ENCODE measurements around the gene NEURL1.
A peak's percentile ranks its signal among the peaks of the same experiment; 100 is the strongest.

NEURL1 gene

DNA sequence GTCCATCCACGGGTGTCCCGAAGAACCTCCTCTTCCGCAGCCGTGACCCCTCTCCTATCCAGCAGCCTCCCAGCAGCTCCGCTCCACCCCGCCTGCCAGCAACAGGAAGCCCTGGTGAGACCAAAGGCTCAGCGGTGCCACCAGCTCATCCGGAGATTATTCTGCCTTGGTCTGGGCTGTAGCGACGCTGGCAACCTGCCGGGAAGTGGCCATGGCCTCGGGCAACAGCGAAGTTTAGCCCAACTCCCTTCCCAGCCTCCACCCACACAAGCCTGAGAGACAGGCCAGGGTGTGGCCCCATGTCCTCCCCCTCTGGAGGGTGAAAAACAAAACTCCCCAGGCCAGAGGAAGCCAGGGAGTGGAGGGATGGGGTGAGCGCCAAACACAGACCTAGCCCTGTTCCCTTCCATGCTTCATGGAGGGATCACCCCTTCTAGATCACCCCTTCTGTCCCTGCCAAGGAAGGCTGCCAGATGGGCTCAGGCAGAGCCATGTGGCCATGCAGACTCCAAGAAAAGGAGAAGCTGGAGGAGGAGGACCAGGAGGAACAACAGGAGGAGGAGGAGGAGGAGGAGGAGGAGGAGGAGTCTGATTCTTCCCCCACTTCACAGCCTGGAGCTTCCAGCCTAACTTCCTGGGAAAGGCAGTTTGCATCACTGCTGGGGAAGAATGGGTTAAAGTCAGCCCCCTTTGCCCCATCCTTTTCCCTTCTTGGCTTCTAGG, 42.3 kb upstream of the NEURL1 start:
- Histone ChIP-seq H3K27me3 (ENCODE audit: insufficient read depth, low read length) (no peaks in the 10 kb centered on the region), H3K18ac (ENCODE audit: low read length) (no peak overlapping the region), H4K91ac (ENCODE audit: low read depth, low read length) (peak overlapping the region; percentile 36), H4K8ac (ENCODE audit: low read depth, low read length) (no peak overlapping the region), H3K27ac (ENCODE audit: low read depth, low read length) (no peak overlapping the region), H3K4me2 (ENCODE audit: low read length) (no peak overlapping the region), H3K36me3 (ENCODE audit: control insufficient read depth in 1 of 2, insufficient read depth in 2 of 2, low read length in 2 of 2) (peaks cover 13 to 23% of the 10 kb centered on the region in 2 experiments), H3K79me2 (ENCODE audit: control insufficient read depth, insufficient read depth, low read length, poor library complexity) (no peaks in the 10 kb centered on the region), H3K9me3 (ENCODE audit: insufficient read depth, low read depth, low read length) (no peaks in the 10 kb centered on the region), H2BK12ac (ENCODE audit: low read length) (no peak overlapping the region), H3K4me3 (ENCODE audit: low read depth, low read length) (no peak overlapping the region), H3K9ac (ENCODE audit: low read length) (no peak overlapping the region), H3K14ac (ENCODE audit: low read length) (no peak overlapping the region), H2AFZ (ENCODE audit: insufficient read depth, low read length, poor library complexity) (no peak overlapping the region), H4K12ac (ENCODE audit: low read depth, low read length) (no peak overlapping the region), H3K23ac (ENCODE audit: low read length) (no peak overlapping the region), H2BK5ac (ENCODE audit: low read depth, low read length, poor library complexity) (no peak overlapping the region), H3K4me1 (ENCODE audit: control insufficient read depth in 1 of 2, insufficient read depth in 2 of 2, low read length in 2 of 2) (peaks cover 10 to 11% of the 10 kb centered on the region in 2 experiments), H2BK120ac (ENCODE audit: insufficient read depth, low read length, poor library complexity) (no peak overlapping the region), H3K79me1 (ENCODE audit: low read length) (peaks cover 5% of the 10 kb centered on the region), H3K4ac (ENCODE audit: low read depth, low read length) (no peak overlapping the region), H2AK5ac (ENCODE audit: low read length) (no peak overlapping the region)
- no CpG with 5 or more reads among the region's 14 CpGs for WGBS (ENCODE audit: extremely low coverage, insufficient coverage, insufficient read length)
- DNase-seq = peak; percentile 68 to 73

DNA sequence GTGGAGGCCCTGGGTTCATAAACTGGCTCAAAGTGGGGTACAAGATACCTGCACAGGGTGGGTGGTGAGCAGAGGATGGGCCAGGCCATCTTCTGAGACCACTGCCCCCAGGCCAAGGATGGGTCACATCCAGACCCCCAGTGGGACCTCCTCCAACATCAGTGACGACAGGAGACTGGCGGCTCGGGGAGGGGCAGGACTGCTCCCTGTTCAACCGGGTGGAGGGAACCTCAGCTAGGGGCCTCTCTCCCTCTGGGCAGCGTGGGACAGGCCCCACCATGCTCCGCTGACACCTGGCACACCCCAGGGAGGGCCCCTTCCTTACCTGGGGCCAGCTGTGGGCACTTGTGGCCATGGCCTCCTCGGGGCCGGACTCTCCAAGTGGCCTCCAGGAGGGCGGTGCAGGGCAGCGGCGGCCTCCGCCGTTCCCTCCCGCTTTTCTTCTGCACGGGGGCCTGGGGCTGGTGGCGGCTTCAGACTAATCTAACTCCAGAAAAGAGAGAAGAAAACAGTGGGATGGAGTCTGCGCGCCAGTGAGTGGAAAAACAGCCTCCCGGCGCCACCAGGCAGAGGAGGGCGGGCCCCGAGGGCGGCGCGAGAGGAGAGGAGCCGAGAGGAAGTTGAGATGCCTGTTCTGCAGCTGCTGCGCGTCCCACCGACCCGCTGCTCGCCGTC, 41.5 kb upstream of the NEURL1 start, which contains the start of gene CALHM2:
TSS of gene CALHM2 (minus strand) at position 540 of the 675 bp plus-strand sequence. CDS start 2,429 bp downstream, outside the sequence.
- peak within 1 kb of the TSS; percentile 2 for H3K27ac ChIP-seq (ENCODE audit: low read depth, low read length)
- no CpG with 5 or more reads among the region's 32 CpGs for WGBS (ENCODE audit: extremely low coverage, insufficient coverage, insufficient read length)

DNA sequence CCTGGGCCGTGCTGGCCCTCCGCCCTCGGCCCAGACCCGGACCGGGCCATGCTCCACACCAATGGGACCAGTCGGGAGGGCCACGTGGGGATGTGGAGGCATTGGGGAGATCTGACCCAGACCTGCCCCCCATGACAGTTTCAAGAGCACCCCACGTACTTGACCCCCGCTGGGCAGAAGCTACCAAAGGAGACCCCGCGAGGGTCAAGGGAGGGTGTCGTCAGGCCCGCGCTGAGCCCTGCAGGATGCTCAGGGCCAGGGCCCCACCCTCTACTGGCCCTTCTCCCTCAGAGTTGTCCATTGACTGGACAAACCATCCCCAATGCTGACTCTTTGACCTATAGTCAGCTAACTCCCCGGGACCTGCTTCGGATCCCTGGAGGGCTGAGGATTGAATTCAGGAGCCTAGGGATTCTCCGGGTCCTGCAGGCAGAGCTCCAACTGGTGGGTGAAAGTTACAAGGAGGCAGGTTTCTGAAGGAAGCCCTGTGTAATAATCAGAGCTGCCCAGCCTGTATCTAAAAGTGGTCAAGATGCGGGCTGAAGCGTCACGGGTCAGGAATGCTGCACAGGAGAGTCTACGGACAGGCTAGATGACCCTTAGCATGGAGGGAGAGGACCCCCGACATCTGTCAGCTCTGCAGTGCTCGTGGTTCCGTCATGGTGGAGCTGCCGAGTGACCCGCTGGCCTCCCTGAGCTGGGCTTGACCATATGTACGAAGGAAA, 40.8 kb upstream of the NEURL1 start:
- Histone ChIP-seq H3K4me1 (ENCODE audit: control insufficient read depth in 1 of 2, insufficient read depth in 2 of 2, low read length in 2 of 2) (peaks cover 10 to 11% of the 10 kb centered on the region in 2 experiments), H2BK5ac (ENCODE audit: low read depth, low read length, poor library complexity) (no peak overlapping the region), H2BK120ac (ENCODE audit: insufficient read depth, low read length, poor library complexity) (no peak overlapping the region), H3K27me3 (ENCODE audit: insufficient read depth, low read length) (no peaks in the 10 kb centered on the region), H3K36me3 (ENCODE audit: control insufficient read depth in 1 of 2, insufficient read depth in 2 of 2, low read length in 2 of 2) (peaks cover 2 to 9% of the 10 kb centered on the region in 2 experiments), H3K27ac (ENCODE audit: low read depth, low read length) (no peak overlapping the region), H2AFZ (ENCODE audit: insufficient read depth, low read length, poor library complexity) (no peak overlapping the region), H2BK12ac (ENCODE audit: low read length) (no peak overlapping the region), H4K91ac (ENCODE audit: low read depth, low read length) (peak overlapping the region; percentile 12), H3K23ac (ENCODE audit: low read length) (no peak overlapping the region), H3K14ac (ENCODE audit: low read length) (no peak overlapping the region), H3K79me1 (ENCODE audit: low read length) (peaks cover 5% of the 10 kb centered on the region), H3K9me3 (ENCODE audit: insufficient read depth, low read depth, low read length) (no peaks in the 10 kb centered on the region), H2AK5ac (ENCODE audit: low read length) (no peak overlapping the region), H3K4me3 (ENCODE audit: low read depth, low read length) (peak overlapping the region; percentile 59), H4K8ac (ENCODE audit: low read depth, low read length) (peak overlapping the region; percentile 25), H3K9ac (ENCODE audit: low read length) (no peak overlapping the region), H3K18ac (ENCODE audit: low read length) (no peak overlapping the region), H3K4me2 (ENCODE audit: low read length) (peak overlapping the region; percentile 67), H4K12ac (ENCODE audit: low read depth, low read length) (no peak overlapping the region), H3K79me2 (ENCODE audit: control insufficient read depth, insufficient read depth, low read length, poor library complexity) (no peaks in the 10 kb centered on the region), H3K4ac (ENCODE audit: low read depth, low read length) (no peak overlapping the region)
- WGBS (ENCODE audit: extremely low coverage, insufficient coverage, insufficient read length) = no CpG with 5 or more reads among the region's 27 CpGs
- peak; percentile 95 to 97 for DNase-seq

More for the DNA sequence above, 41.5 kb upstream of the NEURL1 start, which contains the start of gene CALHM2:
- Histone ChIP-seq H3K14ac (ENCODE audit: low read length) (peak within 1 kb of the TSS; percentile 19), H3K4ac (ENCODE audit: low read depth, low read length) (no peak within 1 kb of the TSS), H2BK120ac (ENCODE audit: insufficient read depth, low read length, poor library complexity) (peak within 1 kb of the TSS; percentile 18), H3K9ac (ENCODE audit: low read length) (no peak within 1 kb of the TSS), H4K91ac (ENCODE audit: low read depth, low read length) (peak within 1 kb of the TSS; percentile 36), H3K4me3 (ENCODE audit: low read depth, low read length) (peak within 1 kb of the TSS; percentile 59), H3K9me3 (ENCODE audit: insufficient read depth, low read depth, low read length) (no peaks in the 10 kb centered on the region), H3K36me3 (ENCODE audit: control insufficient read depth in 1 of 2, insufficient read depth in 2 of 2, low read length in 2 of 2) (peaks cover 8 to 16% of the 10 kb centered on the region in 2 experiments), H4K12ac (ENCODE audit: low read depth, low read length) (peak within 1 kb of the TSS; percentile 58), H2AFZ (ENCODE audit: insufficient read depth, low read length, poor library complexity) (peak within 1 kb of the TSS; percentile 43), H3K18ac (ENCODE audit: low read length) (no peak within 1 kb of the TSS), H3K4me1 (ENCODE audit: control insufficient read depth in 1 of 2, insufficient read depth in 2 of 2, low read length in 2 of 2) (peaks cover 10 to 11% of the 10 kb centered on the region in 2 experiments), H2BK5ac (ENCODE audit: low read depth, low read length, poor library complexity) (no peak within 1 kb of the TSS), H3K79me2 (ENCODE audit: control insufficient read depth, insufficient read depth, low read length, poor library complexity) (no peaks in the 10 kb centered on the region), H3K27me3 (ENCODE audit: insufficient read depth, low read length) (no peaks in the 10 kb centered on the region), H2BK12ac (ENCODE audit: low read length) (no peak within 1 kb of the TSS), H4K8ac (ENCODE audit: low read depth, low read length) (peak within 1 kb of the TSS; percentile 41), H2AK5ac (ENCODE audit: low read length) (peak within 1 kb of the TSS; percentile 28), H3K79me1 (ENCODE audit: low read length) (peaks cover 5% of the 10 kb centered on the region), H3K4me2 (ENCODE audit: low read length) (peak within 1 kb of the TSS; percentile 67), H3K23ac (ENCODE audit: low read length) (no peak within 1 kb of the TSS)
- DNase-seq = peak; percentile 88

DNA sequence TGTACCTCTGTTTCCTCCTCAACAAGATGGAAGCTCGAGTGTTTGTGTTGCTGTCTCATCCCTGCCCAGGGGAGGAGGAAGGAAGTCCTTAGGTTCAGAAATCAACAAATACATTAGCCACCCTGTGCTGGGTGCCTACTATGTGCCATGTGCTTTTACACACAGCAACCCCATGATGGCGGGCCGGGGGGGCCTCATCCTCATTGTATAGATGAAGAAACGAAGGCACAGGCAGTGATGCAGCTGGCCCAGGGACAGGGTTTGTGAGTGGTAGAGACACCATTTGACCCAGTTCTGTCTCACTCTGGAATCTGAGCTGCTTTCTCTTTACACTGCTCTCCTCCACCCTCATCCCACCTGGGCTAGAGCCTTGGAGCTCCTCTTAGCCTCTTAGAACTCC, 39.5 kb upstream of the NEURL1 start:
- Histone ChIP-seq H4K8ac (ENCODE audit: low read depth, low read length) (no peak overlapping the region), H4K12ac (ENCODE audit: low read depth, low read length) (no peak overlapping the region), H3K9ac (ENCODE audit: low read length) (no peak overlapping the region), H2BK12ac (ENCODE audit: low read length) (no peak overlapping the region), H2BK5ac (ENCODE audit: low read depth, low read length, poor library complexity) (no peak overlapping the region), H2BK120ac (ENCODE audit: insufficient read depth, low read length, poor library complexity) (no peak overlapping the region), H3K27ac (ENCODE audit: low read depth, low read length) (no peak overlapping the region), H3K4me1 (ENCODE audit: control insufficient read depth in 1 of 2, insufficient read depth in 2 of 2, low read length in 2 of 2) (peaks cover 10 to 11% of the 10 kb centered on the region in 2 experiments), H3K79me2 (ENCODE audit: control insufficient read depth, insufficient read depth, low read length, poor library complexity) (no peaks in the 10 kb centered on the region), H3K36me3 (ENCODE audit: control insufficient read depth in 1 of 2, insufficient read depth in 2 of 2, low read length in 2 of 2) (peaks cover 0 to 7% of the 10 kb centered on the region in 2 experiments), H3K79me1 (ENCODE audit: low read length) (peaks cover 5% of the 10 kb centered on the region), H3K18ac (ENCODE audit: low read length) (no peak overlapping the region), H2AFZ (ENCODE audit: insufficient read depth, low read length, poor library complexity) (no peak overlapping the region), H3K4me2 (ENCODE audit: low read length) (no peak overlapping the region), H4K91ac (ENCODE audit: low read depth, low read length) (no peak overlapping the region), H3K4ac (ENCODE audit: low read depth, low read length) (no peak overlapping the region), H3K27me3 (ENCODE audit: insufficient read depth, low read length) (no peaks in the 10 kb centered on the region), H2AK5ac (ENCODE audit: low read length) (no peak overlapping the region), H3K23ac (ENCODE audit: low read length) (no peak overlapping the region), H3K4me3 (ENCODE audit: low read depth, low read length) (no peak overlapping the region), H3K14ac (ENCODE audit: low read length) (no peak overlapping the region), H3K9me3 (ENCODE audit: insufficient read depth, low read depth, low read length) (no peaks in the 10 kb centered on the region)
- peak; percentile 38 to 48 for DNase-seq
- WGBS (ENCODE audit: extremely low coverage, insufficient coverage, insufficient read length) = no CpG with 5 or more reads among the region's 4 CpGs

Data from trophoblast cell (in vitro differentiated cells and primary cell).